PC-3 (cell line): ENCODE measurements around the gene VWA8. TPM values are rescaled to one million over a fixed set of nuclear protein-coding genes. Genes with fewer than 3 reads are reported as not detected.

Source experiments
- ATAC-seq: fragments of 200-7000 bp; cut with Tn5 transposase; 2 replicates; pipeline ENCODE4 v1.9.1; 2020; ENCODE audit warnings: mild to moderate bottlenecking, moderate library complexity
- BruUV-seq: library from RNA; stranded (reverse); fragments of 400-500 nt; replicated peaks from 2 replicates; lab custom pipeline; 2021; lab: Mats Ljungman, UMichigan
- CTCF ChIA-PET: fragments of 300-600 bp; sonication (Branson Sonifier 250); formaldehyde crosslinking; loops from one replicate; lab custom pipeline; 2022; ENCODE audit warnings: antibody characterized with exemption; lab: Charles Lee
- POLR2A ChIA-PET: fragments of 300-600 bp; sonication (Branson Sonifier 250); formaldehyde crosslinking; loops from one replicate; lab custom pipeline; 2022; ENCODE audit warnings: antibody characterized with exemption; ENCODE audit not compliant: unreplicated experiment; lab: Charles Lee
- DNase-seq: peaks from one replicate; pipeline ENCODE4 v3.0.0-alpha.2; 2015
- H2AFZ ChIP-seq: fragments of 300-600 bp; sonication (generic); 2 replicates; pipeline ENCODE4 v1.6.0; 2016; ENCODE audit warnings: antibody characterized with exemption, low read length
- H3F3A ChIP-seq: fragments of 300-600 bp; sonication (generic); one replicate; pipeline ENCODE4 v1.6.0; 2017; ENCODE audit warnings: antibody characterized with exemption, low read length, control low read depth, mild to moderate bottlenecking; ENCODE audit not compliant: unreplicated experiment
- H3K27ac ChIP-seq: fragments of 300-600 bp; sonication (generic); 2 replicates; pipeline ENCODE4 v1.5.1; 2016; ENCODE audit warnings: mild to moderate bottlenecking, low read length
- H3K27me3 ChIP-seq: fragments of 300-600 bp; sonication (generic); 2 replicates; pipeline ENCODE4 v1.6.1; 2016; ENCODE audit warnings: low read length, mixed read lengths
- H3K36me3 ChIP-seq: fragments of 300-600 bp; sonication (generic); 2 replicates; pipeline ENCODE4 v1.6.1; 2016; ENCODE audit warnings: low read depth, mixed run types, low read length, mixed read lengths
- H3K4me1 ChIP-seq: fragments of 300-600 bp; sonication (generic); 2 replicates; pipeline ENCODE4 v1.5.1; 2016; ENCODE audit warnings: low read length; ENCODE audit not compliant: insufficient read depth
- H3K4me2 ChIP-seq: fragments of 300-600 bp; sonication (generic); 2 replicates; pipeline ENCODE4 v1.6.0; 2016; ENCODE audit warnings: low read length
- H3K4me3 ChIP-seq: fragments of 300-600 bp; sonication (generic); 2 replicates; pipeline ENCODE4 v1.5.1; 2016; ENCODE audit warnings: mild to moderate bottlenecking, low read length, mixed read lengths
- H3K79me2 ChIP-seq: fragments of 300-600 bp; sonication (generic); 2 replicates; pipeline ENCODE4 v1.6.1; 2017; ENCODE audit warnings: low read length, mixed read lengths
- H3K9ac ChIP-seq: fragments of 300-600 bp; sonication (generic); 2 replicates; pipeline ENCODE4 v1.6.0; 2016; ENCODE audit warnings: mild to moderate bottlenecking, low read length
- H3K9me2 ChIP-seq: fragments of 300-600 bp; sonication (generic); replicated peaks from 2 replicates; pipeline ENCODE4 v1.6.1; 2016; ENCODE audit warnings: mixed run types, low read length, mixed read lengths
- H3K9me3 ChIP-seq: fragments of 300-600 bp; sonication (generic); 2 replicates; pipeline ENCODE4 v1.6.1; 2016; ENCODE audit warnings: low read length, mixed read lengths
- H4K20me1 ChIP-seq: fragments of 300-600 bp; sonication (generic); 2 replicates; pipeline ENCODE4 v1.6.1; 2016; ENCODE audit warnings: low read length, mixed read lengths
- EZH2 ChIP-seq: fragments of 300-600 bp; sonication (generic); IDR thresholded peaks from one replicate; pipeline ENCODE4 v1.6.1; 2017; ENCODE audit warnings: antibody characterized with exemption, mild to moderate bottlenecking, low read length; ENCODE audit not compliant: unreplicated experiment
- EZH2phosphoT487 ChIP-seq: fragments of 300-600 bp; sonication (generic); IDR thresholded peaks from 2 replicates; pipeline ENCODE4 v1.6.1; 2018; ENCODE audit warnings: mild to moderate bottlenecking, antibody characterized with exemption, low read length, borderline replicate concordance
- intact Hi-C: fragments of 100-400 bp; cut with micrococcal nuclease; formaldehyde crosslinking; loops from 2 replicates; pipeline ENCODE4 v1.9.0; 2023
- total RNA-seq: library from RNA; depleted of rRNA; stranded (reverse); fragments of >200 nt; gene quantifications from 2 replicates; pipeline ENCODE4 v1.2.3, GENCODE V29; 2014
- TF ChIP-seq, protein P1 (sequence below): fragments of 300-600 bp; sonication (generic); conservative IDR thresholded peaks from 2 replicates; pipeline ENCODE4 v1.5.1; 2017; ENCODE audit warnings: antibody characterized with exemption, low read depth, mild to moderate bottlenecking, low read length

VWA8 gene
- total RNA-seq, 1 experiment from 2014 or later: 10.0 TPM

DNA sequence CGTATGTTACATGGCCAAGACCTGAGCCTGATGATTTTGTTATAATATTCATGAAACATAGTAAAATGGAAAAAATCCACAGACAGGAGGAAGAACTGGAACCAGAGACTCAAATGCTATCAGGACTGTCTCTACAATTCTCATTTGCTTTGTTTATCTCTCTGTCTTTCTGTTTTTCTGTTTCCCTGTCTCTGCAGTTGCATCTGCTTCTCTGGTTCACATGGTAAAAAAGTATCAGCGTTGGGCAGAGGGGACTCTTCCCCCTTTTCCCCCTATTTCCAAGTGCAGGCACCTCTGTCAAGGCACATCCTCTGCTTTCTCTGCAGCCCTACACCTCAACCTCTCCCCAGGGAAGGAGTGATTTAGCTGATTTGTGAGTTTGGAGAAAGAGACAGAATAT, 41.2 kb upstream of the VWA8 start:
- Histone ChIP-seq H3K27ac (no peak overlapping the region), H3K9ac (no peak overlapping the region), H2AFZ (no peak overlapping the region), H3K79me2 (no peaks in the 10 kb centered on the region), H3F3A (no peaks in the 10 kb centered on the region), H4K20me1 (no peaks in the 10 kb centered on the region), H3K4me3 (no peak overlapping the region), H3K9me2 (no peaks in the 10 kb centered on the region), H3K4me1 (no peaks in the 10 kb centered on the region; the same call in 1 of the 2 replicates), H3K9me3 (no peaks in the 10 kb centered on the region), H3K36me3 (no peaks in the 10 kb centered on the region), H3K4me2 (no peak overlapping the region), H3K27me3 (no peaks in the 10 kb centered on the region)
- ChIA-PET CTCF (no interaction called here), POLR2A (no interaction called here)
- no TSS peak for BruUV-seq
- TF ChIP-seq, protein P1, sequence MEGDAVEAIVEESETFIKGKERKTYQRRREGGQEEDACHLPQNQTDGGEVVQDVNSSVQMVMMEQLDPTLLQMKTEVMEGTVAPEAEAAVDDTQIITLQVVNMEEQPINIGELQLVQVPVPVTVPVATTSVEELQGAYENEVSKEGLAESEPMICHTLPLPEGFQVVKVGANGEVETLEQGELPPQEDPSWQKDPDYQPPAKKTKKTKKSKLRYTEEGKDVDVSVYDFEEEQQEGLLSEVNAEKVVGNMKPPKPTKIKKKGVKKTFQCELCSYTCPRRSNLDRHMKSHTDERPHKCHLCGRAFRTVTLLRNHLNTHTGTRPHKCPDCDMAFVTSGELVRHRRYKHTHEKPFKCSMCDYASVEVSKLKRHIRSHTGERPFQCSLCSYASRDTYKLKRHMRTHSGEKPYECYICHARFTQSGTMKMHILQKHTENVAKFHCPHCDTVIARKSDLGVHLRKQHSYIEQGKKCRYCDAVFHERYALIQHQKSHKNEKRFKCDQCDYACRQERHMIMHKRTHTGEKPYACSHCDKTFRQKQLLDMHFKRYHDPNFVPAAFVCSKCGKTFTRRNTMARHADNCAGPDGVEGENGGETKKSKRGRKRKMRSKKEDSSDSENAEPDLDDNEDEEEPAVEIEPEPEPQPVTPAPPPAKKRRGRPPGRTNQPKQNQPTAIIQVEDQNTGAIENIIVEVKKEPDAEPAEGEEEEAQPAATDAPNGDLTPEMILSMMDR: no peak
- TF ChIP-seq EZH2phosphoT487 (no peak), EZH2 (no peak)
- intact Hi-C loops: no loop called here
- DNase-seq (no peak), ATAC-seq (no peak)

DNA sequence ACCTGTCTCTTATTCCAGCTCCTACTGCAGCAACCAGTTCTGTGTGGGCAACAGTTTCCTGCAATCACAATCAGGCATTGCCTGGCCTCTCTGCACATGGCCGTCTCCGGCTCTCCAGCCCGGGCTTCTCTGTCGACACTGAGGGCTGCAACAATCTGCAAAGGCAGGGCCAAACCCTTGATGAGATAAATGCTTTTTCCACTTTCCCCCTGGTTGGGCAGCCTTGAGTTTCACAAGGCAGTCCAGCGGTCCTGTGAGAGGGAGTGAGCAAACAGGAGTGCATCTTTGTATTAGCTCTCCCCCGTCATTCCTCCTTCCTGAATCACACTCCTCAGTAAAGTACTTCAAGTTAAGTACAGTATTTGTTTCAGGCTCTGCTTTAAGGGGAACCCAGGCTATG, 40.7 kb upstream of the VWA8 start:
- no peak overlapping the region for H3K4me3 ChIP-seq
- ATAC-seq (peak; percentile 61), DNase-seq (peak; percentile 44)
- H3K27ac ChIP-seq: no peak overlapping the region
- H3K4me1 ChIP-seq: no peaks in the 10 kb centered on the region; the same call in 1 of the 2 replicates
- H2AFZ ChIP-seq: peak overlapping the region; percentile 30; the same call in 1 of the 2 replicates
- H3K9me3 ChIP-seq: no peaks in the 10 kb centered on the region
- H3K4me2 ChIP-seq: no peak overlapping the region
- BruUV-seq: no TSS peak
- no peak overlapping the region for H3K9ac ChIP-seq
- ChIA-PET POLR2A (interaction anchor here (0.6 kb wide), 1 partner anchor 22 kb away, joined by 4 read pairs; no protein-coding TSS in a partner anchor), CTCF (no interaction called here)
- H3K36me3 ChIP-seq: no peaks in the 10 kb centered on the region
- no peaks in the 10 kb centered on the region for H3F3A ChIP-seq
- intact Hi-C loops: no loop called here
- H3K79me2 ChIP-seq: no peaks in the 10 kb centered on the region
- H3K9me2 ChIP-seq: no peaks in the 10 kb centered on the region
- no peaks in the 10 kb centered on the region for H4K20me1 ChIP-seq
- TF ChIP-seq EZH2 (no peak), EZH2phosphoT487 (no peak)
- TF ChIP-seq, protein P1: no peak
- H3K27me3 ChIP-seq: no peaks in the 10 kb centered on the region

DNA sequence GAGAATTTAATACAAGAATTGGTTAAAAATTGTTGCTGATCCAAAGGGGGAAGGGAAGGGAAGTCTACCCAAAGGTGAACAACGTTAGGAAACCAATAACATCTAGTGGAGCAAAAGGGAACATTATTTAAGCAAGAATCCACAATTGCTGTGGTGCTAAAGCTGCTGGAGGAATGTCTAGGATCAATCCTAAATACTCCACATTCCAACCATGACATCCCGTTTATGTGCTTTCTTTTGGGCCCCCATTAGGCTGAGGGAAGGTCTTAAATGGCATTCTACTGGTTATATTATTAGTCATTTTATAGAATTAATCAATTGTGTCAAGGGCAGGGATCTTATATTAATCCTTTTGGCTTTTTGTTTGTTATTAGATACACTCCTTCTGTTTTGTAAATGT, 39.9 kb upstream of the VWA8 start:
- no peak overlapping the region for H3K4me2 ChIP-seq
- H4K20me1 ChIP-seq: no peaks in the 10 kb centered on the region
- H3F3A ChIP-seq: no peaks in the 10 kb centered on the region
- H3K27me3 ChIP-seq: no peaks in the 10 kb centered on the region
- H3K4me1 ChIP-seq: no peaks in the 10 kb centered on the region; the same call in 1 of the 2 replicates
- no peak overlapping the region for H2AFZ ChIP-seq
- no TSS peak for BruUV-seq
- ATAC-seq (no peak), DNase-seq (no peak)
- H3K79me2 ChIP-seq: no peaks in the 10 kb centered on the region
- no peaks in the 10 kb centered on the region for H3K36me3 ChIP-seq
- intact Hi-C loops: no loop called here
- ChIA-PET POLR2A (no interaction called here), CTCF (interaction anchor here (0.6 kb wide), 1 partner anchor 170 kb away, joined by 4 read pairs; no protein-coding TSS in a partner anchor)
- H3K4me3 ChIP-seq: no peak overlapping the region
- H3K9ac ChIP-seq: no peak overlapping the region
- TF ChIP-seq EZH2phosphoT487: no peak
- no peak for TF ChIP-seq EZH2
- TF ChIP-seq, protein P1: no peak
- H3K27ac ChIP-seq: no peak overlapping the region
- H3K9me3 ChIP-seq: no peaks in the 10 kb centered on the region
- H3K9me2 ChIP-seq: no peaks in the 10 kb centered on the region
